Upper lobe of right lung (tissue), 1 donor: Measurements from ENCODE around the gene PTPRR. TPM values are rescaled to one million over a fixed set of nuclear protein-coding genes. Genes with fewer than 3 reads are reported as not detected.

ENCODE experiments used
- ATAC-seq: fragments of 200-7000 bp; cut with Tn5 transposase; one replicate; pipeline ENCODE4 v1.9.1; 2020; ENCODE audit warnings: mild to moderate bottlenecking, moderate library complexity
- DNase-seq: peaks from one replicate; pipeline ENCODE4 v3.0.0-alpha.2; 2020
- H3K27ac ChIP-seq: fragments of 200-600 bp; one replicate; pipeline ENCODE4 v1.8.0; 2022
- H3K27me3 ChIP-seq: fragments of 200-600 bp; one replicate; pipeline ENCODE4 v1.8.0; 2022; ENCODE audit warnings: mild to moderate bottlenecking
- H3K36me3 ChIP-seq: fragments of 200-600 bp; one replicate; pipeline ENCODE4 v1.8.0; 2022
- H3K4me1 ChIP-seq: fragments of 200-600 bp; one replicate; pipeline ENCODE4 v1.8.0; 2022
- H3K4me3 ChIP-seq: fragments of 200-600 bp; one replicate; pipeline ENCODE4 v1.8.0; 2022; ENCODE audit warnings: mild to moderate bottlenecking
- H3K9me3 ChIP-seq: fragments of 200-600 bp; one replicate; pipeline ENCODE4 v1.8.0; 2022
- CTCF ChIP-seq: fragments of 200-600 bp; IDR thresholded peaks from one replicate; pipeline ENCODE4 v1.8.0; 2022; ENCODE audit warnings: antibody characterized with exemption
- intact Hi-C: fragments of 100-400 bp; cut with DNase I; formaldehyde crosslinking; loops from one replicate; pipeline ENCODE4 v1.11.0; 2022
- total RNA-seq: library from RNA; stranded (reverse); fragmentation: NEBNext Ultra II Directional; extraction: Animal tissue kit (Norgen Biotek cat#: 25700); gene quantifications from one replicate; pipeline ENCODE4 v1.2.1, GENCODE V29; 2021
- donor health status: DM: no; HTN: yes; CAD: no; lungs with severe emphysema.

PTPRR gene
- total RNA-seq, 1 donor from 2014 or later, result 5.1 TPM

GRCh38 chr12:70795608-70796007 is 124.9 kb downstream of the PTPRR start:
- H3K4me3 ChIP-seq, result no peak overlapping the region
- H3K36me3 ChIP-seq, result no peaks in the 10 kb centered on the region
- TF ChIP-seq CTCF, result no peak
- DNase-seq (no peak), ATAC-seq (no peak)
- H3K27me3 ChIP-seq, result no peaks in the 10 kb centered on the region
- H3K27ac ChIP-seq, result no peak overlapping the region
- no peaks in the 10 kb centered on the region for H3K9me3 ChIP-seq
- intact Hi-C loops, result no loop called here
- H3K4me1 ChIP-seq, result no peaks in the 10 kb centered on the region

- Histone ChIP-seq H3K9me3 (no peaks in the 10 kb centered on the region), H3K4me3 (no peak overlapping the region), H3K36me3 (no peaks in the 10 kb centered on the region), H3K27ac (no peak overlapping the region), H3K27me3 (no peaks in the 10 kb centered on the region), H3K4me1 (no peaks in the 10 kb centered on the region)
- ATAC-seq (no peak), DNase-seq (no peak)
- intact Hi-C loops, result no loop called here
- TF ChIP-seq CTCF, result no peak
Observed at GRCh38 chr12:70794131-70794530, 126.4 kb downstream of the PTPRR start.

GRCh38 chr12:70788774-70789173 is 131.8 kb downstream of the PTPRR start:
- intact Hi-C loops, result no loop called here
- ATAC-seq, result no peak
- no peaks in the 10 kb centered on the region for H3K9me3 ChIP-seq

GRCh38 chr12:70787612-70788011 is 132.9 kb downstream of the PTPRR start:
- TF ChIP-seq CTCF, result no peak
- Histone ChIP-seq H3K4me3 (no peak overlapping the region), H3K36me3 (no peaks in the 10 kb centered on the region), H3K27me3 (no peaks in the 10 kb centered on the region), H3K27ac (no peak overlapping the region), H3K4me1 (no peaks in the 10 kb centered on the region), H3K9me3 (no peaks in the 10 kb centered on the region)
- DNase-seq, result no peak
- no peak for ATAC-seq
- intact Hi-C loops, result no loop called here

More at GRCh38 chr12:70788774-70789173, 131.8 kb downstream of the PTPRR start:
- no peaks in the 10 kb centered on the region for H3K4me1 ChIP-seq
- no peaks in the 10 kb centered on the region for H3K36me3 ChIP-seq
- TF ChIP-seq CTCF, result no peak
- no peak for DNase-seq
- no peaks in the 10 kb centered on the region for H3K27me3 ChIP-seq
- no peak overlapping the region for H3K4me3 ChIP-seq
- H3K27ac ChIP-seq, result no peak overlapping the region

GRCh38 chr12:70785896-70786295 is 134.6 kb downstream of the PTPRR start:
- no peak for TF ChIP-seq CTCF
- Histone ChIP-seq H3K9me3 (no peaks in the 10 kb centered on the region), H3K36me3 (no peaks in the 10 kb centered on the region), H3K27me3 (no peaks in the 10 kb centered on the region), H3K4me1 (no peaks in the 10 kb centered on the region), H3K4me3 (no peak overlapping the region), H3K27ac (no peak overlapping the region)
- intact Hi-C loops, result no loop called here
- no peak for ATAC-seq
- DNase-seq, result no peak

- ATAC-seq, result peak; percentile 36
- Histone ChIP-seq H3K27ac (no peak overlapping the region), H3K4me1 (no peaks in the 10 kb centered on the region), H3K36me3 (no peaks in the 10 kb centered on the region), H3K4me3 (no peak overlapping the region), H3K9me3 (no peaks in the 10 kb centered on the region), H3K27me3 (no peaks in the 10 kb centered on the region)
- DNase-seq, result peak; percentile 57
- no peak for TF ChIP-seq CTCF
- intact Hi-C loops, result no loop called here
Observed at GRCh38 chr12:70784042-70784668, 136.4 kb downstream of the PTPRR start.
